Hematopoietic multipotent progenitor cell treated with erythropoietin and hydrocortisone succinate and interleukin-3 and kit ligand, for 17 days (in vitro differentiated cells): Measurements from ENCODE around the gene ADA.
"Not testable (repeated sequence)": the region's sequence is repeated elsewhere in the genome, so short reads cannot be mapped to it uniquely, and the experiment has no call there.

ENCODE experiments used
- DNase-seq: peaks from one replicate; pipeline ENCODE4 v3.0.0-alpha.2; 2015; ENCODE audit warnings: low spot score

Gene ADA

GRCh38 chr20:44599715-44600114, 51.8 kb downstream of the ADA start:
- DNase-seq: no peak

- DNase-seq: no peak
Observed at GRCh38 chr20:44598423-44599305, 52.8 kb downstream of the ADA start.

GRCh38 chr20:44597930-44598329, 53.6 kb downstream of the ADA start:
- no peak for DNase-seq

GRCh38 chr20:44597516-44597915, 54.0 kb downstream of the ADA start:
- DNase-seq: no peak

GRCh38 chr20:44596876-44597275, 54.6 kb downstream of the ADA start:
- DNase-seq: no peak

GRCh38 chr20:44596010-44596409, 55.5 kb downstream of the ADA start:
- no peak for DNase-seq

- peak; percentile 65 for DNase-seq
Observed at GRCh38 chr20:44594730-44595129, 56.8 kb downstream of the ADA start.

- no peak for DNase-seq
Observed at GRCh38 chr20:44593751-44594150, 57.7 kb downstream of the ADA start.

GRCh38 chr20:44592366-44592765, 59.1 kb downstream of the ADA start:
- DNase-seq: no peak

- no peak for DNase-seq
Observed at GRCh38 chr20:44590980-44591778, 60.3 kb downstream of the ADA start.

- DNase-seq: no peak
Observed at GRCh38 chr20:44589537-44589936, 62.0 kb downstream of the ADA start.

GRCh38 chr20:44588321-44588720, 63.2 kb downstream of the ADA start:
- not testable (repeated sequence) for DNase-seq

GRCh38 chr20:44587035-44587980, 64.2 kb downstream of the ADA start:
- no peak for DNase-seq

- no peak for DNase-seq
Observed at GRCh38 chr20:44586289-44586911, 65.1 kb downstream of the ADA start.

GRCh38 chr20:44585057-44585963, 66.2 kb downstream of the ADA start:
- no peak for DNase-seq

- no peak for DNase-seq
Observed at GRCh38 chr20:44584162-44584561, 67.3 kb downstream of the ADA start.

GRCh38 chr20:44583157-44583556, 68.3 kb downstream of the ADA start:
- DNase-seq: no peak

- no peak for DNase-seq
Observed at GRCh38 chr20:44582311-44583025, 69.0 kb downstream of the ADA start, which contains the start of gene PKIG. Gene PKIG (plus strand): TSS chr20:44582579. CDS start chr20:44614557, 31,978 bp downstream.

GRCh38 chr20:44581515-44581914, 70.0 kb downstream of the ADA start:
- DNase-seq: no peak
